ENCODE data around the gene CEP41.

DNA sequence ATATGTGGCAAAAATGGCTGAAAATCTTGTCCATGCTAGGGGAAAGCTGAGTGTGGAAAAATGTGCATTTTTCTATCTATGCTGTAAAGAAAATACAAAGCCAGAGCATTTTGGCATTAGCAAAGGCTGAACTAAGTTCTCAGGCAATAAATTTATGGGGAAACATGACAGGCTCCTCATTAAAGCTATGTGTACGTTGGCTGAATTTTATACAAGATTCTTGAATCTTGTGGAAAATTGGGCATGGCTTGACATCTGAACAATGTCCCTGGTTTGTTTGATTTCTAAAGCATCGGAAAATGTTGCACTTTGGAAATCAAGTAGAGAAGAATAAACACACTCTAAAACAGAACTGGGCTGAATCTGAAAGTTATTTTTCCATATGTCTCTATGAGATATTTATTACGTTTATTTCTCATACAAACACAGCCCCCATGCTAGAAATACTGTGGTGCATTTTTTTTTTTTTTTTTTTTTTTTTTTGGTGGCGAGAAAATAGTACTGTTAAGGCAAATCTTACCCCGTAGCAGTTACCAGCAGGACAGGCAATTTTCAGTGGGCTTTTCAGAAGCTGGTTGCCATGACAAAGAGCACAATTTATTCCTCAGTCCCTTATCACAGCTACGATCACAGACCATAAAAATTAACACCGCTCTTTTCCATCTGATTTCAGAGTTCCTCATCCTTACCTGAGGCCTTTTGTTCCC, 43.6 kb downstream of the CEP41 start:
- TF ChIP-seq, protein P1, sequence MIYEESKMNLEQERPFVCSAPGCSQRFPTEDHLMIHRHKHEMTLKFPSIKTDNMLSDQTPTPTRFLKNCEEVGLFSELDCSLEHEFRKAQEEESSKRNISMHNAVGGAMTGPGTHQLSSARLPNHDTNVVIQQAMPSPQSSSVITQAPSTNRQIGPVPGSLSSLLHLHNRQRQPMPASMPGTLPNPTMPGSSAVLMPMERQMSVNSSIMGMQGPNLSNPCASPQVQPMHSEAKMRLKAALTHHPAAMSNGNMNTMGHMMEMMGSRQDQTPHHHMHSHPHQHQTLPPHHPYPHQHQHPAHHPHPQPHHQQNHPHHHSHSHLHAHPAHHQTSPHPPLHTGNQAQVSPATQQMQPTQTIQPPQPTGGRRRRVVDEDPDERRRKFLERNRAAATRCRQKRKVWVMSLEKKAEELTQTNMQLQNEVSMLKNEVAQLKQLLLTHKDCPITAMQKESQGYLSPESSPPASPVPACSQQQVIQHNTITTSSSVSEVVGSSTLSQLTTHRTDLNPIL (CRISPR knock-in tag; IDR thresholded peaks at IDR 0.05; ENCODE audit: low read depth) = no peak
- TF ChIP-seq ZC3H10 (CRISPR knock-in tag; IDR thresholded peaks at IDR 0.05) (no peak), ZFP30 (CRISPR knock-in tag; IDR thresholded peaks at IDR 0.05) (no peak), ESRRG (CRISPR knock-in tag; IDR thresholded peaks at IDR 0.05) (no peak), RARB (CRISPR knock-in tag; IDR thresholded peaks at IDR 0.05) (no peak), ZNF8 (CRISPR knock-in tag; IDR thresholded peaks at IDR 0.05) (no peak), PPARA (CRISPR knock-in tag; IDR thresholded peaks at IDR 0.05; ENCODE audit: borderline replicate concordance) (no peak), BACH2 (CRISPR knock-in tag; IDR thresholded peaks at IDR 0.05; ENCODE audit: borderline replicate concordance) (no peak), CSDC2 (CRISPR knock-in tag; IDR thresholded peaks at IDR 0.05) (no peak), TCF4 (CRISPR knock-in tag; IDR thresholded peaks at IDR 0.05; ENCODE audit: borderline replicate concordance) (no peak)
- TF ChIP-seq, protein P2, sequence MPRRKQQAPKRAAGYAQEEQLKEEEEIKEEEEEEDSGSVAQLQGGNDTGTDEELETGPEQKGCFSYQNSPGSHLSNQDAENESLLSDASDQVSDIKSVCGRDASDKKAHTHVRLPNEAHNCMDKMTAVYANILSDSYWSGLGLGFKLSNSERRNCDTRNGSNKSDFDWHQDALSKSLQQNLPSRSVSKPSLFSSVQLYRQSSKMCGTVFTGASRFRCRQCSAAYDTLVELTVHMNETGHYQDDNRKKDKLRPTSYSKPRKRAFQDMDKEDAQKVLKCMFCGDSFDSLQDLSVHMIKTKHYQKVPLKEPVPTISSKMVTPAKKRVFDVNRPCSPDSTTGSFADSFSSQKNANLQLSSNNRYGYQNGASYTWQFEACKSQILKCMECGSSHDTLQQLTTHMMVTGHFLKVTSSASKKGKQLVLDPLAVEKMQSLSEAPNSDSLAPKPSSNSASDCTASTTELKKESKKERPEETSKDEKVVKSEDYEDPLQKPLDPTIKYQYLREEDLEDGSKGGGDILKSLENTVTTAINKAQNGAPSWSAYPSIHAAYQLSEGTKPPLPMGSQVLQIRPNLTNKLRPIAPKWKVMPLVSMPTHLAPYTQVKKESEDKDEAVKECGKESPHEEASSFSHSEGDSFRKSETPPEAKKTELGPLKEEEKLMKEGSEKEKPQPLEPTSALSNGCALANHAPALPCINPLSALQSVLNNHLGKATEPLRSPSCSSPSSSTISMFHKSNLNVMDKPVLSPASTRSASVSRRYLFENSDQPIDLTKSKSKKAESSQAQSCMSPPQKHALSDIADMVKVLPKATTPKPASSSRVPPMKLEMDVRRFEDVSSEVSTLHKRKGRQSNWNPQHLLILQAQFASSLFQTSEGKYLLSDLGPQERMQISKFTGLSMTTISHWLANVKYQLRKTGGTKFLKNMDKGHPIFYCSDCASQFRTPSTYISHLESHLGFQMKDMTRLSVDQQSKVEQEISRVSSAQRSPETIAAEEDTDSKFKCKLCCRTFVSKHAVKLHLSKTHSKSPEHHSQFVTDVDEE (CRISPR knock-in tag; IDR thresholded peaks at IDR 0.05) = no peak
- TF ChIP-seq, protein P3, sequence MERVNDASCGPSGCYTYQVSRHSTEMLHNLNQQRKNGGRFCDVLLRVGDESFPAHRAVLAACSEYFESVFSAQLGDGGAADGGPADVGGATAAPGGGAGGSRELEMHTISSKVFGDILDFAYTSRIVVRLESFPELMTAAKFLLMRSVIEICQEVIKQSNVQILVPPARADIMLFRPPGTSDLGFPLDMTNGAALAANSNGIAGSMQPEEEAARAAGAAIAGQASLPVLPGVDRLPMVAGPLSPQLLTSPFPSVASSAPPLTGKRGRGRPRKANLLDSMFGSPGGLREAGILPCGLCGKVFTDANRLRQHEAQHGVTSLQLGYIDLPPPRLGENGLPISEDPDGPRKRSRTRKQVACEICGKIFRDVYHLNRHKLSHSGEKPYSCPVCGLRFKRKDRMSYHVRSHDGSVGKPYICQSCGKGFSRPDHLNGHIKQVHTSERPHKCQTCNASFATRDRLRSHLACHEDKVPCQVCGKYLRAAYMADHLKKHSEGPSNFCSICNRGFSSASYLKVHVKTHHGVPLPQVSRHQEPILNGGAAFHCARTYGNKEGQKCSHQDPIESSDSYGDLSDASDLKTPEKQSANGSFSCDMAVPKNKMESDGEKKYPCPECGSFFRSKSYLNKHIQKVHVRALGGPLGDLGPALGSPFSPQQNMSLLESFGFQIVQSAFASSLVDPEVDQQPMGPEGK (CRISPR knock-in tag; IDR thresholded peaks at IDR 0.05; ENCODE audit: borderline replicate concordance) = no peak
- TF ChIP-seq, protein P4, sequence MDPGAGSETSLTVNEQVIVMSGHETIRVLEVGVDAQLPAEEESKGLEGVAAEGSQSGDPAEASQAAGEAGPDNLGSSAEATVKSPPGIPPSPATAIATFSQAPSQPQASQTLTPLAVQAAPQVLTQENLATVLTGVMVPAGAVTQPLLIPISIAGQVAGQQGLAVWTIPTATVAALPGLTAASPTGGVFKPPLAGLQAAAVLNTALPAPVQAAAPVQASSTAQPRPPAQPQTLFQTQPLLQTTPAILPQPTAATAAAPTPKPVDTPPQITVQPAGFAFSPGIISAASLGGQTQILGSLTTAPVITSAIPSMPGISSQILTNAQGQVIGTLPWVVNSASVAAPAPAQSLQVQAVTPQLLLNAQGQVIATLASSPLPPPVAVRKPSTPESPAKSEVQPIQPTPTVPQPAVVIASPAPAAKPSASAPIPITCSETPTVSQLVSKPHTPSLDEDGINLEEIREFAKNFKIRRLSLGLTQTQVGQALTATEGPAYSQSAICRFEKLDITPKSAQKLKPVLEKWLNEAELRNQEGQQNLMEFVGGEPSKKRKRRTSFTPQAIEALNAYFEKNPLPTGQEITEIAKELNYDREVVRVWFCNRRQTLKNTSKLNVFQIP (CRISPR knock-in tag; IDR thresholded peaks at IDR 0.05; ENCODE audit: borderline replicate concordance, low read depth) = no peak

Measured in SK-N-SH treated with all-trans-retinoic acid at 6 μM for 48 hours (cell line).